Anterior cingulate cortex (tissue), 58 donors: Measurements from ENCODE around the gene SH3TC2.

ENCODE experiments used
- DNase-seq, 58 donors: peaks; one replicate each; lab custom pipeline; 2025; lab: John Stamatoyannopoulos, UW

Gene SH3TC2

GRCh38 chr5:148976569-148977381, 86.1 kb downstream of the SH3TC2 start:
- DNase-seq: no peak

DNA sequence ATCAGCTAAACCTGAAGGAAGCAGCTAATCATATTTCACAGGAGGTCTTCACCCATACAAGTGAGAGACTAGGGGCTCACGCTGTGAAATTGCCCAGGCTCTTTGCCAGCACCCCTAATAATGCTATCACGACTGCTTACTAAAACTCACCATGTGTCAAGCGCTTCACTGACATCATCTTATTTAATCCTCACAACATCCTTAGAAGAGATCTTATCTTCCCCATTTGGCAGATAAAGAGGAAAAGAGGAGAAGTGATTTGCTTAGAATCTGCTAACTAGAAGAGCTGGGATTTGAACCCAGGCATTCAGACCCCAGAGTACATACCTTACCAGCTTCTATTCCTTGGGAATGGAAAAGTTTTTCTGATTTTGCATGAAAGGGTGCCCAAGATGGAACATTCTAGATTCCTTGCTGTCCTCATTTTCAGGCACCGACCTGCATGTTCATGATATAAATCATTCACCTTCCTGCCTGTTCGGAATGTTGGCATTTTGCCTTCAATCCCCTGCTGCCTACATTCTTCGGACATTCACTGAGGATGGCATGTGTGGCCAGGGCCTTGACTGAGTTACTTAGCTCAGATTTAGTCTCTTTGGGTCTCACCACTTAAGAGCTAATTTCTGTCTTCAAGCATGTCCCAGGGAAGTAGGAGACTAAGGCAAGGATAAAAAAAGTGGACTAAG, 88.1 kb downstream of the SH3TC2 start:
- DNase-seq: no peak

- no peak for DNase-seq
Observed at GRCh38 chr5:148973455-148973854, 89.4 kb downstream of the SH3TC2 start.

DNA sequence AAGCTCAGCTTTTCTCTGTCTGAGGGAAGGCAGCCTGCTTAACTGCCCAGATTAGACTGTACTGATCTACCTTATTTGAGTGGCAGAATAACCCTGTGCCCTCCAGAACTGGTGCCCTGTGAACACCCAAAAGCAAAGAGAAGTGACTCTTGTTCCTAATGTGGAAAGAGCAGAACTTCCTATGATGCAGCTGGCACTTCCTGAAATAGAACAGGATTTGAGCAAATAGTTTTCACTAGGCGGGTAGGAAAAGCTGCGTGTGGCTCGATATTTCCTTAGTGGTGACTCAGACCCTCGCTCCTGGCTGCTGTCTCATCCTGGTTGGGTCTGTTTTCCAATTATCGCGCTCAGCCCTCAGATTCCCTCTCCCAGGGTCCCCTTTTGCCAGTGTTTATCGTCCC, 89.9 kb downstream of the SH3TC2 start:
- peak in 5 of 58 donors; percentile 2 to 22 (median 6) for DNase-seq

DNA sequence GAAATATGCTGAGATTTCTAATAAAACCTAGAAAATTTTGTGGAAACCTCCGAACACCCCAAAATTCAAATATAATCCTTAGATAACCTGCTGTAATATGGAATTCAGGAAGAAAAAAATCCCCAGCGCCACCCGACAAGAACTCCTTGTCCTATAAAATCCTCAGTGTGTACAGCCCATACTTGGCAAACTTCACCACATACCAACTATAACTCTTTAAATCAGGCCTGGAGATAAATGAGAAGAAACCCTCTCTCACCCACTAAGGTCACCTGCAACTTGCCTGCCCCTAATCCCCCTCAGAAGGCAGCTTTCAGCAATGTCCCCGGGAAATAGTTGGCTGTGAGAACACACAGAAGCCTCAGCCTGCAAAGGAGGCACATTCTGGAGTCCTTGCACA, 90.5 kb downstream of the SH3TC2 start:
- DNase-seq: no peak

- DNase-seq: no peak
Observed at GRCh38 chr5:148970876-148971275, 92.0 kb downstream of the SH3TC2 start.

DNA sequence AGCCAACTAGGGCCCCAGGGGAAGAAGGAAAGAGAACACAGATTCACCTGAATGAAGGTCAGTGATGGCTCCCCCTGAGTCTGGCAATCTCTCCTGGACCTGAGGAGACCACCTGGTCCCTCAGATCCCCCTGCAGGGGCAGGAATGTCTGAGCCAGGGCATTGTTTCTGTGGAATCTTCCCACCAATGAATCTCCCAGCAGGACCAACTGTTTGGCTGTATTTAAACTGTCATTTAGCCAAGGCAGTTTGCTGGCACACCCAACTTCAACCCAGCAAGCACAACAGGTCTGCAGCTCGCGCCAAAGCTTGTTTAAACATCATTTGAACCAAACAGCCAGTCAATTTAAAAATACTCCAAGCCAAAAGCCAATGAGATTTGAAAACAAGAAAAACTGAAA, 92.6 kb downstream of the SH3TC2 start:
- DNase-seq: peak in 9 of 58 donors; percentile 8 to 30 (median 16)

DNA sequence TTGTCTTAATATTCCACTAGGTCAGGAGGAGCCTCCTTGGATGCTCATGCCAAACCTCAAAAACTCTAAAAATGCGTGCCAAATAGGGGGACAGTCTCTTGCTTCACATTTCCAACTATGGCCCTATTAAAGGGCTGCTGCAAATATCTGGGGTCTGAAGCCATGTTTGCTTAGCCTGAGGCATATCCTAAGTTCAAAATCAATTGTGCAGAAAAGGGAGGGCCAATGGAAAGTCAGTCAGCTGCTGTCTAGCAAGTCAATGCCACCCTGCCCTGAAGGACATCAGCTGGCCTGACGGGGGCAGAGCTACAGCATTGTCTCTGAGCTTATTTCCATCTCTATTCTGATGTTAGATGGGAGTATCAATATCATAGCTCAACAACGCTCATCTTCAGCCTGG, 93.6 kb downstream of the SH3TC2 start:
- no peak for DNase-seq

DNA sequence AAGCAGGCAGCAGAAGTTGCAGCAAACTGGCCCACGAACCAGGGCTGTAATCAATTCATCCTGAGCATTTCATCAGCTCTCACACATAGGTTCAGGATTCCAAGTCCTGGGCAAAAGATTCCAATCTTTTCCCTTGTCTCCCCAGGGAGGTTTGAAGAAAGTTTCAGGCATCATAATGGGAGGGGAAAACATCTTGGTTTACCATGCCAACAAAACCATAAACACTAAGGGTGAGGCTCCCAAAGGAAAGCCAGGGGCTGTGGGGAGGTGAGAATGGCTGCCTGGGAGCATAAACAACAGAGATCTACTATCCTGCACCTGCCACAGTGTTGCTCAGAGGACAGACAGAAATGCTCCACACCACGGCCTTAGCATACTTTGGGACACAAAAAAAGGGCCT, 94.6 kb downstream of the SH3TC2 start:
- DNase-seq: no peak

DNA sequence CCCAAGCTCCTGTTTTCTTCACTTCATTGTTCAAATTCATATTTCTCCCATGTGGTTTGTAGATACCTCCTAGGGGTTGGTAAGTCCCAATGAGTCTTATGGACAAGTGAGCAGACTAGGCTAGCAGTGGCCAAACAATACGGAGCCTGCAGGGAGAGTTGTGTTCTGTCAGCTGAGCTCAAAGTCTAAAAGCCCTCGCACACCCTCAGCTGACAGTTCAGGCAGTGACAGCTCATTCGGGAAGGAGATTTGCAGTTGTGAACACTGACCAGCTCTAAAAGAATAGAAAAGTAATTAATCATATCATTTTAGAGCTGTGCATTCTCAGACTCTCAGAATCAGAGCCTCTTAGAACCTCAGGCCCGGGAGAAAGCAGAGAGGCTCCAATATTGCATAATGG, 95.1 kb downstream of the SH3TC2 start:
- DNase-seq: no peak

DNA sequence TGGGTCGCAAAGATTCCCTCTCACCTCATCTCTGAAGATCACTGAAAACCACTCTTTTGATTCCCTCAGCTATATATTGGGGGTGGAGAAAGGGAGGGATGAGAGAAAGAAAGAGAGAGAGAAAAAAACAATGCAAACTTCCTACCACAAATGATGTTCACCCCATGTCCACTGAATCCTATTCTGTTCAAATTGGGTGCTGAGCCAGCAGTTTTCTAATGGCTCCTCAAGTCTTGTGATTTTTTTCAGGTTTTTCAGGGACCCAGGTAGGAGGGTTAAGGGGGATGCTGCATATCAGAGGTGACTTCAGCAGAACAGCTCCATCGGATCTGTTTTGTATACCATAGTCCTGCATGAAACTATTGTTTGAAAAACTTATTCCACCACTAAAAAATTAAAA, 95.9 kb downstream of the SH3TC2 start:
- DNase-seq: no peak

- peak in 1 of 58 donors; percentile 7 for DNase-seq
Observed at GRCh38 chr5:148966348-148966747, 96.5 kb downstream of the SH3TC2 start.

DNA sequence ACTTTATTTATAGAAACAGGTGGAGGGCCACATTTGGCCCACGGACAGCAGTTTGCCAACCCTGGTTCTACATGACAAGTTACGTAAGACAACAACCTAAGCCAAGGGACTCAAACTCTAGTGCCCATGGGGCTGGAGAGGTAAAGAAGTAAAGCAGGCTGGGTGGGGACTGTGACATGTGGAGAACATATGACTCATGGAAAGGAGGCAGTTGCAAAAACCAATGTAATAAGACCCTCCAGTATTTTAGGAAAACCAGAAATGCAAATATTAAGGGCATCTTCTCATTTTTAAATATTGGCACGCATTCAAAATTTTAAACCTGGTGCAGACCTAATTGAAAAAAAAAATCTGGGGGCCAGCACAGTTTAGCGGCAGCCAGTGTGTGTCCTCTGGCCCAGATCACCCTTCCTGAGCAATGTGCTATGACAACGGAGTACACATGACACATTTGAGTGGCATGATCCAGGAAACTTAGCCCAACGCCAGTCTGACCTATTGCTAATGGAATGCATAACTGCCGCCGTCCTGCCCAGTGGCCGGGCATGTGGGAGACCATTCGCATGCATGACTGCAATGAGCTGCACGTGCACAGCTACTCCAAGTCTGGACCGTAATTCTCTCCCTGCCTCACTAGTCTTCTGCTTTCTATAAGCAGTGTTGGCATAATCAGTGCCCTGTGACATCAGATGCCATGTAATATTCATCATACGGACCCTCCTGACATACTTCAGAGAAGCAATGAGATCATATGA, 97.2 kb downstream of the SH3TC2 start:
- DNase-seq: no peak

DNA sequence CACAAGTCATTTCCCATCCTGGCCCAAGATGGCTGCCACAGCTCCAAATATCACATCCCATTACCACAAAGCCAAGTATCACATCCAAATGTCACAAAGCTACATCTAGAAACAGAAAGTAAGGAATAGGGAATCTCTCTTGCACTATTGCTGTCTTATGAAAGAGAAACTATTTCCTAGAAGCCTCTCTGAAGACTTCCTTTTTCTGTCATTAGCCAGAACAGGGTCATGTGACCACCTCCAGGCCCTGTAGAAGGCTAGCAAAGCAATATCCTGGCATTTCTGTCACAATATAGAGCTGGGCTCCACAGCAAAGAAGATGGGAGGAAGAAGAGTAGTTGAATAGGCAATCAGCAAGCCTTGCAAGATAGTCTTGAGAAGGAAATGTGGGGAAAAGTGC, 99.2 kb downstream of the SH3TC2 start:
- DNase-seq: no peak

DNA sequence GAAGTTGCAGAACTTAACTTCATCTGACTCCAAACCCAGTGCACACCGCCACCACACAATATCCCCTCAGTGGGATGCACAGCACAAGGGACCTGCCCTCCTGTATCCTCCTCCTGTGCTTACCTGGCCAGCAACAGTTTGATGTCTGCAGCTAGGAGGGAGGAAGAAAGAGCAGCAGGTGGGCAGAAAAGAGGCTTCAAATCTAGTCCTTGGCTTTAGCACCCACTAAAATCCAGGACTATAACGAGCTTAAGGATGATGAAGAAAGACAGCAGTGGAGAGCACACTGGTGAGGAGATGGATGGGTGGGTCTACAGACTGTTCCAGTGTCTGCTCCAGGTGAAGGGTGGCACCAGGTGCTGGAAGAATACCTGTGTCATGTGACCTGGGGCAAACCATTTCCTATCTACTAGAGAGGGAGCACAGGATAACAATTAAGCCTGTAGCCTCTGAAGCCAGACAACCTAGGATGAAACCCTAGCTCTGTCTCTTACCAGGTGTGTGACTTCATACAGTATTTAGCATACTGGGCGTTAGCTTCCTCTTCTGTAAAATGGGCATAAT, 100.0 kb downstream of the SH3TC2 start:
- DNase-seq: no peak

DNA sequence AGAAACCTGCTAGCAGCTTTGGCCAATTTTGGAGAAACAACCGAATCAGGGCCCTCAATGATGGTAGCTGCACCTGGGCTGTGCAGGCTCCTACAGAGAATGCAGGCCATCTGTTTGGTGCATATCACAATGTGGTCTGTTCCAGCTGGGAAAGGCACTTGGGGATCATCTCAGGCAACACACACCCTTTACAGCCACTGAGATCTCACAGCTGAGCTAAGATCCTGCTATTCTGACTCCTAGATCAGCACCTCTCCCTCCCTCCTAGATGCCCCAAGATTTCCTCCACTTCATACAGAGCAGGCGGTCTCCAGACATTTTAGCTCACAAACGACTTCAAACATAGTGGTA, 100.7 kb downstream of the SH3TC2 start:
- no peak for DNase-seq

DNA sequence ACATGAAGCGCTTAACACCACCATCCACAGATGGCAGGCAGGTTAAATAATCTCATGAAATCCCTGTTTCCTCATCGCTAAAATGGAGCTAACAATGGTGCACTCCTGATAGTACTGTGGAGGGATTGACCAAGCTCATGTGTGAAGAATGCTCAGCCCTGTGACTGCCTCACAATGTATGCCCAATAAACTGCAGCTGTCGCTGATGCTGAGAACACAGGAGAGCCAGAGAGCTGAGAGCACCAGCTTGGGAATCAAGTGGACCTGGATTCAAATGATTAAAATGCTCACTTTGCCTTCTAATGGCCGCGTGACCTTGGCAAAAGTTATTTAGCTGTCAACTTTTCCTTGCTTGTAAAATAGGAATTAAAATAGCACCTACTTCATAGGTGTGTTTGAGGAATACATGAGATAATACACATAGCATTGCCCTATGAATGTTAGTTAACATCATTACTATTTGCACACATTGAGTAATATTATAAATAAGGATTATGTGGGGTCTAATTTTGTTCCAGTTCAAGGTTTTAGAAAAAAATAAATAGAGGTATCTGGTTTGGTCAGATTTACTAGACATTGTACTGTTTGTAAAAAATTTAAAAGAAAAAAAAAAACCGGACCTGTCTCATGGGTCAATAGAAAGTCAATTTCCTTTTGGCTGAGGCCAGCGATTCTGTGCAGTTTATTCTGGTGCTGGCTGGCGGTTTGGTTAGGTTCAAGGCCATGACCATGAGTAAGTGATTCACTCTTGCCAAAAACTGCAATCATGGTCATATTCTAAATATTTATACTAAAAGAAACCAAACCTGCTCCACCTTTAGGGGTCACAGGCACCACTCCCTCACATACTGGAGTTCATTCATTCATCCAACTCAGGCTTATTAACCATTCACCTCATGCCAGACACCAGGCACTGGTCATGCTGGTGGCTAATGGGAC, 101.3 kb downstream of the SH3TC2 start:
- DNase-seq: no peak

GRCh38 chr5:148960070-148960769, 102.6 kb downstream of the SH3TC2 start:
- no peak for DNase-seq

DNA sequence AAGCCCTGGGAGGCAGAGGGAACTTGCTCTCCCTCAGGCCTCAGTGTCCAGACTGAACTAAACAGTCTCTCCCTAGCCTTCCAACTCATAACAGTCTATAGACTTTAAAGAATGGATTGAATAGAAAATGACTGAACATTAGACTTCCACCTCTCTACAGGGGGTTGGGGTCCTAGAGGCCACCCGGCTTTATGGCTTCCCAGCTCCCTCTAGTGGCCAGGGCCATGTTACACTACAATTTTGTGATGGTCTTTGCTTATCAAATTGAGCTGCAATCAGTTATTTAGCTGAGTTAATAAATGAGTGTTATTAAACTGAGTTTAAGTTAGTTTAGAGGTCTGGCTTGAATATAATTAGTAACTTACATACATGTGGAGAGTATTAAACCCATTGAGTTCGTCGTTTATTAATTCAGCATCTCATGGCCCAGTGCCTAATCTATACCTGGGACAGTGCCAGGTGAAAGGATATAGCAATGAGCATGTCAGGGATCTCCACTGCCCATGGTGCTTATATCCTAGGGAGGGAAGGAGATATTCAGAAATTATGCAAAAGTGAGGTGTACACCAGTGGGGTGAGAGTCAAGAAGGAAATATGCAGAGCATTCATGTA, 105.2 kb downstream of the SH3TC2 start:
- DNase-seq: peak in 8 of 58 donors; percentile 2 to 40 (median 4)
